Measurements from ENCODE around the gene MAP3K8. TPM values are rescaled to one million over a fixed set of nuclear protein-coding genes. Genes with fewer than 3 reads are reported as not detected.

MAP3K8 gene
- polyA plus RNA-seq, 4 donors: 1.8 to 10.9 (median 8.3) TPM

DNA sequence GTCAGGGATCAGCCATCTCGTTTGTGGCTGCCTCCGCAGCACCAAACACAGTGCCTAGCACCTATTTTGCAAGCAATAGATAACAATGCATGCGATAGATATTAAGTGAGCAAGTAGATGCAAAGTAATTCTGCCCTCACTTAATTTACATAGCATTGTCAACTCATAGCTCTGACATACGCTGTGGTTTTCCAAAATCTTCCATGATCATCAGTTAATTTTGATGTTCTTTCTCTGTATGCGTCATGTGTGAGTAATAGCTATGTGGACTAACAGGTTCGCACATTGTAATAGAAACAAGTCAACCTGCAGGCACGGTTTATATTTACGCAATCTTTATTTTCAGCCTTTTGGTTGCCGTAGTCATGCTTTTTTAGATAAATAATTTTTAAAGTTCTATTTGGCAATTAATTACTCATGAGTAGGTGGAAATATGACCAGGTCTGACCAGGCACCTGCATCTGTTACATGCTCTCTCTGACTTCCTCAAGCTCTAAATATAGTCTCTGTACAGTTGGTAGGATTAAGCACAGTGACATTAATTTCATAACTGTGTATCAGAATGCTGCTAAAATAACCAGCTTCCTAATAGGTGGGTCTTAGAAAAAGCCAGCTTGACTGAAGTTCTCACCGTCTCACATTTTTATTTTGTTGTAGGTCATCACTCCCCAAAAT lies 13.3 kb downstream of the MAP3K8 start:
- peaks cover 4 to 32% (median 13%) of the 10 kb centered on the region in 3 donors for H3K36me3 ChIP-seq (ENCODE audit: control insufficient read depth in 3 of 3, insufficient read depth in 2 of 3, low read depth in 1 of 3, low read length in 3 of 3)
- no peak overlapping the region for H3K27ac ChIP-seq (ENCODE audit: low read depth in 1 of 3, low read length in 2 of 3)
- H3K27me3 ChIP-seq (ENCODE audit: control insufficient read depth in 3 of 3, insufficient read depth in 3 of 3, low read length in 3 of 3): no peaks in the 10 kb centered on the region
- DNase-seq: no peak
- FAIRE-seq: no peak
- peaks cover 0 to 2% (median 0%) of the 10 kb centered on the region in 3 donors for H3K4me1 ChIP-seq (ENCODE audit: control insufficient read depth in 3 of 3, insufficient read depth in 2 of 3, low read depth in 1 of 3, low read length in 2 of 3)
- H3K9me3 ChIP-seq (ENCODE audit: control insufficient read depth in 2 of 2, insufficient read depth in 1 of 2, low read depth in 1 of 2, low read length in 1 of 2): no peaks in the 10 kb centered on the region
- H3K4me3 ChIP-seq (ENCODE audit: low read depth in 1 of 3, low read length in 3 of 3): no peak overlapping the region
- 82 to 88% (median 87%) methylated on average over 10 of the region's 10 CpGs for WGBS, 3 donors

DNA sequence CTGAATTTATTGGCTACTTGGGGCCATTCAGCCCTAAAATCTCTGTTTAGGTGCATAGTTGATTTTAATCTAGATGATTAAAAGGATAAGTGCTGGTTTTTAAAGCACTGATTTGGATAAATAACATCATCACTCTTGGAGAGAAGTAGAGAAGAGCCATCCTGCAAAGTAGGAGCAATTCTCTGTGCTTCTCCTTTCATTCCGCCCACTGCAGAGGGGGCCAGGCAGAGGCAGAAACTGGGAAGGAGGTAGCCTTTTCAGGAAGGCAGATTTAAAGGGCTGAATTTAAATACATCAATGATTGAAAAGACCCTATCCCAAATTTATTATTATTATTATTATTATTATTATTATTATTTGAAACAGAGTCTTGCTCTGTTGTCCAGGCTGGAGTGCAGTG lies 14.1 kb downstream of the MAP3K8 start:
- Histone ChIP-seq H3K4me3 (ENCODE audit: low read depth in 1 of 3, low read length in 3 of 3) (no peak overlapping the region), H3K4me1 (ENCODE audit: control insufficient read depth in 3 of 3, insufficient read depth in 2 of 3, low read depth in 1 of 3, low read length in 2 of 3) (peaks cover 0 to 2% (median 0%) of the 10 kb centered on the region in 3 donors), H3K36me3 (ENCODE audit: control insufficient read depth in 3 of 3, insufficient read depth in 2 of 3, low read depth in 1 of 3, low read length in 3 of 3) (peaks cover 4 to 38% (median 14%) of the 10 kb centered on the region in 3 donors), H3K27ac (ENCODE audit: low read depth in 1 of 3, low read length in 2 of 3) (no peak overlapping the region), H3K27me3 (ENCODE audit: control insufficient read depth in 3 of 3, insufficient read depth in 3 of 3, low read length in 3 of 3) (no peaks in the 10 kb centered on the region), H3K9me3 (ENCODE audit: control insufficient read depth in 2 of 2, insufficient read depth in 1 of 2, low read depth in 1 of 2, low read length in 1 of 2) (no peaks in the 10 kb centered on the region)
- FAIRE-seq (no peak), DNase-seq (no peak)
- WGBS, 3 donors: 95 to 100% (median 98%) methylated on average over 1 of the region's 1 CpG

DNA sequence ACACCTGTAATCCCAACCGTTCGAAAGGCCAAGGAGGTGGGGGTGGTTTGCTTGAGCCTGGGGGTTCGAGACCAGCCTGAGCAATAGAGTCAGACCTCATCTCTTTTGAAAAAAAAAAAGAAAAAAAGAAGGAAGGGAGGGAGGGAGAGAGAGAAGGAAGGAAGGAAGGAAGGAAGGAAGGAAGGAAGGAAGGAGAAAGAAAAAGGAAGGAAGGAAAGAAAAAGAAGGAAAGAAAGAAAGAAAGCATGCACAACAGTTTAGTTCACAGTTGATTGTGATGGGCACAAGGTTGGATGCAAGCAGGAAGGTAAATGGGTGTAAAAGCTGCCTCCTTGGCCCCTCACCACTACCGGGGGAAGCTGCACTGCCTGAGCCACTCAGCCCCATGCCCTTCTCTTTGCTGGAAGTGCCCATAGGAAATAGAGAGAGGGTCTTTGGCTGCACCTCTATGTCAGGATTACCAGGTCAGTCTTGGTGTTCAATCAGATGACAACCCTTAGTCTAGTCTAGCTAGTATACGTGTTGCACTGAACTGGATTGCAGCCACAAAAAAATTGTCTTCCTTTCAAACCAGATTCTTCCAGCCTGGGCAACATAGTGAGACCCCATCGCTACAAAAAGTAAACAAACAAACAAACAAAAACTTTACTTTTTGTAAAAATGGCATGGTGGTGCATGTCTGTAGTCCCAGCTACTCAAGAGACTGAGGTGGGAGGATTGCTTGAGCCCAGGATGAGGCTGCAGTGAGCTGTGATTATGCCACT lies 20.0 kb downstream of the MAP3K8 start:
- Histone ChIP-seq H3K27ac (ENCODE audit: low read depth in 1 of 3, low read length in 2 of 3) (peak overlapping the region in 2 of 3 donors; percentile 24 to 78), H3K4me3 (ENCODE audit: low read depth in 1 of 3, low read length in 3 of 3) (no peak overlapping the region), H3K9me3 (ENCODE audit: control insufficient read depth in 2 of 2, insufficient read depth in 1 of 2, low read depth in 1 of 2, low read length in 1 of 2) (no peaks in the 10 kb centered on the region), H3K36me3 (ENCODE audit: control insufficient read depth in 3 of 3, insufficient read depth in 2 of 3, low read depth in 1 of 3, low read length in 3 of 3) (peaks cover 11 to 51% (median 12%) of the 10 kb centered on the region in 3 donors), H3K27me3 (ENCODE audit: control insufficient read depth in 3 of 3, insufficient read depth in 3 of 3, low read length in 3 of 3) (no peaks in the 10 kb centered on the region), H3K4me1 (ENCODE audit: control insufficient read depth in 3 of 3, insufficient read depth in 2 of 3, low read depth in 1 of 3, low read length in 2 of 3) (peaks cover 0 to 6% (median 5%) of the 10 kb centered on the region in 3 donors)
- FAIRE-seq (no peak), DNase-seq (no peak)
- WGBS, 3 donors: 85 to 93% (median 86%) methylated on average over 6 of the region's 6 CpGs

DNA sequence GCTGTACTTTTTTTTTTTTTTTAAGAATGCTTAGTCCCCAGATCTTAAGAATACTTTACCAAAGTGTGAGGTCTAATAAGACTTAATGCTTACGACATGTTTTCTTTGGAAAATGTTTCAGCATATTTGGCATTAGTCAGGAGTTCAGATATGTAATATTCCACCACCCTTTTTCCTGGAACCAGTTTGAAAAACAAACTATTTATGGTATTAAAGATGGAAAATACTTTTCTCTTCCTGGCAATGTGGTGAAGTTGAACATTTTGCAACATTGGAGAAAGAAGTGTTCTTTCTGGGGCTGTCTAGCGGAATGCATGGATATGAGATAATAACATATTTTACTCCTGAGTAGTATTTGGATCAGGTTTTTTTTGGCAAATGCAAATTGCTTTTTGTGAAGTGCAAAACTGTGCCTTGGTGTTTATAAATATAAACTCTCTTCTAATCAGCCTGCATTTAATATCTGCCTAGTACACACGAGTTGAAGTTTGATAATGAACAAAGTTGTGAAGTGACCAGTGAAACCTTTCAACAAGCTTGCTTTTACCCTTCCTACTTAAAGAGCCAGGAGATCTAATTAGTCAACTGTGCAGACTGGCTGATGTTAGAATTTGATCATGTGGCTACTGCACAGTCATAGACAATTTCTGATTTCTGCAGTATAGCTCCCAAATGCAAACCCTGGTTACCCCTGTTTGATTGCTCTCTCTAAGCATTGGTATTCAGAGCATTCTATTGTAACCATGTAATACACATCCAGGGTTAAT lies 20.9 kb downstream of the MAP3K8 start:
- DNase-seq (no peak), FAIRE-seq (no peak)
- WGBS, 3 donors: 43 to 66% (median 63%) methylated on average over 3 of the region's 3 CpGs
- Histone ChIP-seq H3K9me3 (ENCODE audit: control insufficient read depth in 2 of 2, insufficient read depth in 1 of 2, low read depth in 1 of 2, low read length in 1 of 2) (no peaks in the 10 kb centered on the region), H3K36me3 (ENCODE audit: control insufficient read depth in 3 of 3, insufficient read depth in 2 of 3, low read depth in 1 of 3, low read length in 3 of 3) (peaks cover 11 to 49% (median 11%) of the 10 kb centered on the region in 3 donors), H3K27ac (ENCODE audit: low read depth in 1 of 3, low read length in 2 of 3) (peak overlapping the region in 1 of 3 donors; percentile 55), H3K4me1 (ENCODE audit: control insufficient read depth in 3 of 3, insufficient read depth in 2 of 3, low read depth in 1 of 3, low read length in 2 of 3) (peaks cover 0 to 12% (median 6%) of the 10 kb centered on the region in 3 donors), H3K4me3 (ENCODE audit: low read depth in 1 of 3, low read length in 3 of 3) (no peak overlapping the region), H3K27me3 (ENCODE audit: control insufficient read depth in 3 of 3, insufficient read depth in 3 of 3, low read length in 3 of 3) (no peaks in the 10 kb centered on the region)

DNA sequence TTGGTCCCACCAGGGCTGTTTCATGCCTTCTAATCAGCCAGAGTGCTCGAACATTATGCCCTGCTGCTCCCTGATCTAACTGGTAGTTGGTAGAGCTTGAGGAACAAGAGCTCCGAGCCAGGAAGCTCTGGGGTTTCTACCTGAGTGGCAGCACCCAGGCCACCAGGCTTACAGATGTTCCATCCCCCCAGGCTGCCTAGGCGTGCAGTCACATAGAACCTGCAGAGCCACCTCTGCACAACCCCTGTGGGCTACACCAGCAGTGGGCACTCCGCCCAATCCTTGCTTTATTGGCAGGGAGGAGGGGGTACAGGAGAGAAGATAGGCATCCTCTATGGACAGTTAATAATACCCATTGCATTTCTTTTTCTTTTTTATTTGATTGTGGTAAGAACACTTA lies 21.8 kb downstream of the MAP3K8 start:
- H3K9me3 ChIP-seq (ENCODE audit: control insufficient read depth in 2 of 2, insufficient read depth in 1 of 2, low read depth in 1 of 2, low read length in 1 of 2): no peaks in the 10 kb centered on the region
- no peak overlapping the region for H3K4me3 ChIP-seq (ENCODE audit: low read depth in 1 of 3, low read length in 3 of 3)
- FAIRE-seq (no peak), DNase-seq (no peak)
- WGBS, 3 donors: 68 to 78% (median 78%) methylated on average over 4 of the region's 4 CpGs
- no peaks in the 10 kb centered on the region for H3K27me3 ChIP-seq (ENCODE audit: control insufficient read depth in 3 of 3, insufficient read depth in 3 of 3, low read length in 3 of 3)
- H3K36me3 ChIP-seq (ENCODE audit: control insufficient read depth in 3 of 3, insufficient read depth in 2 of 3, low read depth in 1 of 3, low read length in 3 of 3): peaks cover 6 to 45% (median 8%) of the 10 kb centered on the region in 3 donors
- H3K27ac ChIP-seq (ENCODE audit: low read depth in 1 of 3, low read length in 2 of 3): peak overlapping the region in 2 of 3 donors; percentile 0 to 24
- peaks cover 0 to 12% (median 6%) of the 10 kb centered on the region in 3 donors for H3K4me1 ChIP-seq (ENCODE audit: control insufficient read depth in 3 of 3, insufficient read depth in 2 of 3, low read depth in 1 of 3, low read length in 2 of 3)

DNA sequence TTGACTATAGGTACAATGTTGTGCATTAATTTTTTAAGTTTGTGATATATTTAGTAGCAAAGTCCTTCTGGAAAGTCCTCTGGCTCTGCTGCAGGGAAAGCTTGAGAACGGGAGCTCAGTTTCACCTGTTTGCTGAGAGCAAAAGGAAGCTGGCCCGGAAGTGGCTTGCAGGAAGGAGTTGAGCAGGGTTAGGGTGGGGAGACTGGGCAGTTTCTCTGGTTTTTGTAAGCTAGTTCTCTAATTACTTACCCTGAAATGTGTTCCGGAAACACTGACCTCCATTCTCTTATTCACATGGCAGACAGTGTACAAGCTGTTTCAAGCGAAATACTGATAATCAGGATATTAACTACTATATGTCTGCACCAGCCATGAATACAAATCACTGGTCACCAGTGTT lies 22.3 kb downstream of the MAP3K8 start:
- peaks cover 7 to 46% (median 9%) of the 10 kb centered on the region in 3 donors for H3K36me3 ChIP-seq (ENCODE audit: control insufficient read depth in 3 of 3, insufficient read depth in 2 of 3, low read depth in 1 of 3, low read length in 3 of 3)
- 49 to 67% (median 54%) methylated on average over 4 of the region's 4 CpGs for WGBS, 3 donors
- DNase-seq: peak in 1 of 2 donors; percentile 49

DNA sequence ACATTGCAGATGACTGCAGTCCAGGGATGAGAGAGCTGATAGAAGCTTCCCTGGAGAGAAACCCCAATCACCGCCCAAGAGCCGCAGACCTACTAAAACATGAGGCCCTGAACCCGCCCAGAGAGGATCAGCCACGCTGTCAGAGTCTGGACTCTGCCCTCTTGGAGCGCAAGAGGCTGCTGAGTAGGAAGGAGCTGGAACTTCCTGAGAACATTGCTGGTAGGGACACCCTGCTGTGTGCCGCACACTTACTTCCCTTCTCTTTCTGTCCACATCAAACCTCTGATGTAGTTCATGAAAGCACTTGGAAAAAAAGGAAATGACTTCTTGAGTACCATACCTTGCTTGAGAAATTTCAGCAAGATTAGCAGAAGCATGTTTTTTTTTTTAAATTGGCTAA lies 25.3 kb downstream of the MAP3K8 start:
- peak overlapping the region in 2 of 3 donors; percentile 32 to 41 for H3K27ac ChIP-seq (ENCODE audit: low read depth in 1 of 3, low read length in 2 of 3)
- FAIRE-seq: no peak
- H3K4me1 ChIP-seq (ENCODE audit: control insufficient read depth in 3 of 3, insufficient read depth in 2 of 3, low read depth in 1 of 3, low read length in 2 of 3): peaks cover 0 to 12% (median 6%) of the 10 kb centered on the region in 3 donors
- no peak overlapping the region for H3K4me3 ChIP-seq (ENCODE audit: low read depth in 1 of 3, low read length in 3 of 3)
- DNase-seq: peak; percentile 80 to 87
- WGBS, 3 donors: 28 to 65% (median 52%) methylated on average over 6 of the region's 6 CpGs
- H3K27me3 ChIP-seq (ENCODE audit: control insufficient read depth in 3 of 3, insufficient read depth in 3 of 3, low read length in 3 of 3): no peaks in the 10 kb centered on the region
- peaks cover 5 to 33% (median 13%) of the 10 kb centered on the region in 3 donors for H3K36me3 ChIP-seq (ENCODE audit: control insufficient read depth in 3 of 3, insufficient read depth in 2 of 3, low read depth in 1 of 3, low read length in 3 of 3)
- H3K9me3 ChIP-seq (ENCODE audit: control insufficient read depth in 2 of 2, insufficient read depth in 1 of 2, low read depth in 1 of 2, low read length in 1 of 2): no peaks in the 10 kb centered on the region

More for the DNA sequence above, 22.3 kb downstream of the MAP3K8 start:
- FAIRE-seq: no peak
- Histone ChIP-seq H3K9me3 (ENCODE audit: control insufficient read depth in 2 of 2, insufficient read depth in 1 of 2, low read depth in 1 of 2, low read length in 1 of 2) (no peaks in the 10 kb centered on the region), H3K27me3 (ENCODE audit: control insufficient read depth in 3 of 3, insufficient read depth in 3 of 3, low read length in 3 of 3) (no peaks in the 10 kb centered on the region), H3K27ac (ENCODE audit: low read depth in 1 of 3, low read length in 2 of 3) (peak overlapping the region in 1 of 3 donors; percentile 68), H3K4me3 (ENCODE audit: low read depth in 1 of 3, low read length in 3 of 3) (no peak overlapping the region), H3K4me1 (ENCODE audit: control insufficient read depth in 3 of 3, insufficient read depth in 2 of 3, low read depth in 1 of 3, low read length in 2 of 3) (peaks cover 0 to 12% (median 6%) of the 10 kb centered on the region in 3 donors)

DNA sequence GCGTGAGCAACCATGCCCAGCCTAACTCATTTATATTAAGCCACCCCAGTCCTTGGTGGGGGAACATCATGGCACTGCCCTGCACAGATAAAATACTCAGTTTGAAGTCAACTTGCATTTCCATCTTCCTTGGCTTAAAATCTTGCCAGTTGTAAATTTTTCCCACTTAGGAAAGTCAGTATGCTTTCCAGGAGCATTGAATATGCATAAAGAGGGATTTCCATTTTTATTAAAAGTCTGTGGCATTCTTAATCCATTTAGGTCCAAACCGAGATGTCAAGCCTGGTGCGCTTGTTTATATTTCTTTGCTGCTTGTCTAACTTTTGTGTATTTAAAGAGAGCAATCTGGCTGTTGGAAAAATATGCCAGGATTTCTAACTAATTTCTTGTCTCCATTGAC lies 26.1 kb downstream of the MAP3K8 start:
- Histone ChIP-seq H3K36me3 (ENCODE audit: control insufficient read depth in 3 of 3, insufficient read depth in 2 of 3, low read depth in 1 of 3, low read length in 3 of 3) (peaks cover 5 to 33% (median 13%) of the 10 kb centered on the region in 3 donors), H3K27ac (ENCODE audit: low read depth in 1 of 3, low read length in 2 of 3) (no peak overlapping the region), H3K4me1 (ENCODE audit: control insufficient read depth in 3 of 3, insufficient read depth in 2 of 3, low read depth in 1 of 3, low read length in 2 of 3) (peaks cover 0 to 12% (median 6%) of the 10 kb centered on the region in 3 donors), H3K4me3 (ENCODE audit: low read depth in 1 of 3, low read length in 3 of 3) (no peak overlapping the region), H3K27me3 (ENCODE audit: control insufficient read depth in 3 of 3, insufficient read depth in 3 of 3, low read length in 3 of 3) (no peaks in the 10 kb centered on the region), H3K9me3 (ENCODE audit: control insufficient read depth in 2 of 2, insufficient read depth in 1 of 2, low read depth in 1 of 2, low read length in 1 of 2) (no peaks in the 10 kb centered on the region)
- FAIRE-seq (no peak), DNase-seq (no peak)
- WGBS, 3 donors: 82 to 99% (median 97%) methylated on average over 3 of the region's 3 CpGs

All from small intestine (tissue), 7 donors.